Measurements from ENCODE around the gene ZNF500. TPM values are rescaled to one million over a fixed set of nuclear protein-coding genes. Genes with fewer than 3 reads are reported as not detected.

The ZNF500 gene
- total RNA-seq, 1 donor from 2014 or later, result 5.8 TPM

DNA sequence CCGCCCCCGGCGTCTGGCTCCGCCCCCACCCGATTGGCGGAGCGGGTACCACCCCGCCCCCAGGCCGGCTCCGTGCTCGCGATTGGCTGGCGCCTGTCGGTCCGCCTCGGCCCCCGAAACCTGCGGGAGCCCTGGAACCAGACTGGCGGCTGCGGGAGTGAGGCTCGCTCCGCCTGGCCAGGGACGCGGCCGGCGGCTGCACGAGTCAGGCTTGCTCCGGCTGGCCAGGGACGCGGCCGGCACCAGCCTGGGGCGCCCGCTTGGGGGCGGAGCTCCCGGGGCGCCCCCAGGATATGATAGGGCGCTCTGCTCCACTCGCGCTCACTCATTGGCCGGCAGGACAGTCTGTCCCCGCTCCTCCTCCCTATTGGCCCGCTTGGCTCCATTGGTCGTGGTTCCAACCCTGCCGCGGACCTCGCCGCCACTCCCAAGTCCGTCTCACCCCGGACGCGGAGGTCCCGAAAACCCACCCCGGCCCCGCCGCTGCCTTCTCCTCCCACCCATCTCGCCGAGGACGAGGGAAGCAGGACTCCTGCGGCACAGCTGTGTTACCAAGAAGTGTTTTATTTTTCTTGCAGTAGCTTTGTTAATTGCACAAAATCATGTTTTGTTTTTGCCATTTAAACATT is 35.8 kb upstream of the ZNF500 start:
- Histone ChIP-seq H3K4me3 (ENCODE audit: low read depth, low read length) (peak overlapping the region; percentile 72), H3K36me3 (ENCODE audit: control insufficient read depth, insufficient read depth, low read length) (peaks cover 1% of the 10 kb centered on the region), H3K27me3 (ENCODE audit: control insufficient read depth, insufficient read depth, low read length) (no peaks in the 10 kb centered on the region)
- peak; percentile 62 for DNase-seq (ENCODE audit: low read depth)
- TF ChIP-seq CTCF (IDR thresholded peaks at IDR 0.05; ENCODE audit: insufficient read depth, low read length, poor library complexity, severe bottlenecking), result no peak

GRCh38 chr16:4801962-4802658 is 35.1 kb upstream of the ZNF500 start, which contains the start of gene ROGDI:
Gene ROGDI, minus strand, starts transcription at chr16:4802633. Its CDS starts 62 bp downstream, at chr16:4802571.
- Histone ChIP-seq H3K4me3 (ENCODE audit: low read depth, low read length) (peak within 1 kb of the TSS; percentile 72), H3K27me3 (ENCODE audit: control insufficient read depth, insufficient read depth, low read length) (no peaks in the 10 kb centered on the region), H3K36me3 (ENCODE audit: control insufficient read depth, insufficient read depth, low read length) (peaks cover 1% of the 10 kb centered on the region)
- DNase-seq (ENCODE audit: low read depth), result peak; percentile 31
- no peak for TF ChIP-seq CTCF (IDR thresholded peaks at IDR 0.05; ENCODE audit: insufficient read depth, low read length, poor library complexity, severe bottlenecking)

GRCh38 chr16:4801051-4801961 is 34.3 kb upstream of the ZNF500 start:
- H3K27me3 ChIP-seq (ENCODE audit: control insufficient read depth, insufficient read depth, low read length), result no peaks in the 10 kb centered on the region
- DNase-seq (ENCODE audit: low read depth), result no peak
- H3K4me3 ChIP-seq (ENCODE audit: low read depth, low read length), result peak overlapping the region; percentile 72
- H3K36me3 ChIP-seq (ENCODE audit: control insufficient read depth, insufficient read depth, low read length), result peaks cover 1% of the 10 kb centered on the region
- TF ChIP-seq CTCF (IDR thresholded peaks at IDR 0.05; ENCODE audit: insufficient read depth, low read length, poor library complexity, severe bottlenecking), result no peak

DNA sequence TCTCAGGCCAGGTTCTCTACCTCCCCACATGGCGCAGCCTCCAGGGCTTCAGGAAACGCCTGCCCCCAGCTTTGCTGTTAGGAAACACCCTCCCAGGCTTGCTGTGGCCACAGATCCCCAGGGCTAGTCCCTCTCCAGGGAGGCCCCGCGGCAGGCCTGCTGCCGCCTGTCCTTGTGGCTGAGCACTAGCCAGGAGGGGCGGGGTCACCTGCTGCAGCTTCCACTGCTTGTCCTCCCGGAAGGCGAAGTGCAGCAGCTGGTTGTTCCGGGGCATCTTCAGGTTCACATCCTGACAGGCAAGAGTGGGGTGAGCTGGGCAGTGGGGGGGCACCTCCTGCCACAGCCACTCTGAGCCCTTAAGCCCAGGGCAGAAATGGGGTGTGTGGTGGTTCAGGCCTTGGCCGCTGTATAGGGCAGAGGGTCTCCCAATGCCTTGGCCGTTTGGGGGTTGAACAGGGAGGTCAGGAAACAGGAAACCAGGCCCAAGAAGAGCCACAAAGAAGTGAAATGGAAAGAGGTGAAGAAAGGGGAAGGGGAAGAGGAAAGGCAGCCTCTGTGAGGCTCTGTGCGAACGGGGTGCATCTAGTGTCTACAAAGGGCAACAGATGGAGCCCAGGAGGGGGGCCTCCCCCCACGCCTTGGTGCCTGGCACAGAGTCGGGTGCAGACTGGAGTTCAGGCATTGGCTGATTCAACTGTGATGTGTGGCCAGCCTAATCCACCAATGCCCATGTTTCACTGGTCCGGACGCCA is 33.5 kb upstream of the ZNF500 start:
- no peak overlapping the region for H3K4me3 ChIP-seq (ENCODE audit: low read depth, low read length)
- no peak for TF ChIP-seq CTCF (IDR thresholded peaks at IDR 0.05; ENCODE audit: insufficient read depth, low read length, poor library complexity, severe bottlenecking)
- no peak for DNase-seq (ENCODE audit: low read depth)
- peaks cover 1% of the 10 kb centered on the region for H3K36me3 ChIP-seq (ENCODE audit: control insufficient read depth, insufficient read depth, low read length)
- no peaks in the 10 kb centered on the region for H3K27me3 ChIP-seq (ENCODE audit: control insufficient read depth, insufficient read depth, low read length)

DNA sequence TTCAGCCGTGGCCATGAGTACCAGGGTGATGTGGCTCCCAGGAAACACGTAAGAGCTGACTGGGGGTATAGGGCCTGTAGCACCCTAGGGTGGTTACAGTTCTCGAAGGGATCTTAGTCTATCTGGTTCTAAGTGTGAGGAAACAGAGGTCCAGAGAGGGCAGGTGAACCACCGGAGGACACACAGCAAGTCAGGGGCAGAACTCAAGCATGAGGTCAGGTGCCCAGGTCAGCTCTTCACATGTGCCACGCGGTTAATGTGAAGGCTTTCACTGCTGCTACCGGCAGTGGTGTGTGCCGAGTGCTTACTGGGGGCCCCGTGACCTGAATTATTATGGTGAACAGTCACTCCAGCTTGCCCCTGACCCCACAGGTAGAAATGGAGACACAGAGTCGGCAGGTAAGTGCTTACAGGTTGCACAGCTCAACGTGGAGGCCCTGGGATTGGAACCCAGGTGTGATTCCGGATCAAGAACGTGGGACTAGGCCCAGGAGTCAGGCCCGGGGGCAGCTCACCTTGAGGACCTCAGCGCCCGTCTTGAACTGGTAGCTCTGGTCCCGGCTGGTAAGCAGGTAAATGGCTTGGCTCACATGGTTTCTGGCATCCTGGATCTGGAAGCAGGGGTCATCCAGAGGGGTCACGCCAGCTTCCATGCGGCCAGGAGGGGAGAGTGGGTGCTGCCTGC is 32.4 kb upstream of the ZNF500 start:
- Histone ChIP-seq H3K27me3 (ENCODE audit: control insufficient read depth, insufficient read depth, low read length) (no peaks in the 10 kb centered on the region), H3K36me3 (ENCODE audit: control insufficient read depth, insufficient read depth, low read length) (peaks cover 1% of the 10 kb centered on the region), H3K4me3 (ENCODE audit: low read depth, low read length) (no peak overlapping the region)
- TF ChIP-seq CTCF (IDR thresholded peaks at IDR 0.05; ENCODE audit: insufficient read depth, low read length, poor library complexity, severe bottlenecking), result no peak
- no peak for DNase-seq (ENCODE audit: low read depth)

Measured in kidney epithelial cell (primary cell).